ENCODE data around the gene ZNF556. TPM values are rescaled to one million over a fixed set of nuclear protein-coding genes. Genes with fewer than 3 reads are reported as not detected.

Gene ZNF556
- polyA plus RNA-seq, 3 donors = not detected

DNA sequence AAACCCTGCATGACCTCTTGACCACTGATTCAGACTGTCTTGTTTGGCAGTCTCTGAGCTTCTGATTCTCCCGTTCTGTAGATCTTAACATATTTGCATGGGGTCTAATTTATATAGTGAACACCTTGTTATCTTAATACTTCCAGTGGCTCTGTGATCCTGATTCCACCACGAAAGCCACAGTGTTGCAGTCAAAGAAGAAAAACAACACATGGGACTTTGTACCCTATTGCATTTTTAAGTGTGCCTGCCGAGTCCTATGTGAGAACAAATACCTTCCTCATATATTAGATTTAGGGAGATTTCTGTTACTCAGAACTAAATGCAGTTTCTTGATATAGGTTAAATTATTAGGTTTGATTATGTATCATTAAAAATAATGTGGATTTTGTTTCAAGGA is 12.3 kb upstream of the ZNF556 start:
- WGBS (ENCODE audit: insufficient coverage) = no CpG with 5 or more reads among the region's 3 CpGs
- TF ChIP-seq, protein P1, sequence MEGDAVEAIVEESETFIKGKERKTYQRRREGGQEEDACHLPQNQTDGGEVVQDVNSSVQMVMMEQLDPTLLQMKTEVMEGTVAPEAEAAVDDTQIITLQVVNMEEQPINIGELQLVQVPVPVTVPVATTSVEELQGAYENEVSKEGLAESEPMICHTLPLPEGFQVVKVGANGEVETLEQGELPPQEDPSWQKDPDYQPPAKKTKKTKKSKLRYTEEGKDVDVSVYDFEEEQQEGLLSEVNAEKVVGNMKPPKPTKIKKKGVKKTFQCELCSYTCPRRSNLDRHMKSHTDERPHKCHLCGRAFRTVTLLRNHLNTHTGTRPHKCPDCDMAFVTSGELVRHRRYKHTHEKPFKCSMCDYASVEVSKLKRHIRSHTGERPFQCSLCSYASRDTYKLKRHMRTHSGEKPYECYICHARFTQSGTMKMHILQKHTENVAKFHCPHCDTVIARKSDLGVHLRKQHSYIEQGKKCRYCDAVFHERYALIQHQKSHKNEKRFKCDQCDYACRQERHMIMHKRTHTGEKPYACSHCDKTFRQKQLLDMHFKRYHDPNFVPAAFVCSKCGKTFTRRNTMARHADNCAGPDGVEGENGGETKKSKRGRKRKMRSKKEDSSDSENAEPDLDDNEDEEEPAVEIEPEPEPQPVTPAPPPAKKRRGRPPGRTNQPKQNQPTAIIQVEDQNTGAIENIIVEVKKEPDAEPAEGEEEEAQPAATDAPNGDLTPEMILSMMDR (IDR thresholded peaks at IDR 0.05) = no peak
- Histone ChIP-seq H3K27me3 (ENCODE audit: control insufficient read depth in 2 of 2, insufficient read depth in 2 of 2, low read length in 2 of 2) (no peaks in the 10 kb centered on the region), H3K4me2 (replicated peaks; ENCODE audit: extremely low read depth, low read length, poor library complexity, severe bottlenecking) (no peak overlapping the region), H3K79me2 (ENCODE audit: insufficient read depth, low read length) (no peaks in the 10 kb centered on the region), H3K9ac (ENCODE audit: insufficient read depth, low read length, poor library complexity, severe bottlenecking) (no peak overlapping the region), H3K4me1 (ENCODE audit: control insufficient read depth in 1 of 2, insufficient read depth in 2 of 2, low read length in 2 of 2) (peaks cover 7% of the 10 kb centered on the region in 2 donors), H3K27ac (ENCODE audit: low read depth in 1 of 2, low read length in 2 of 2) (no peak overlapping the region), H3K36me3 (replicated peaks in 1 of 2; ENCODE audit: control insufficient read depth in 1 of 2, insufficient read depth in 2 of 2, low read length in 2 of 2) (peaks cover 34 to 49% of the 10 kb centered on the region in 2 donors), H2AFZ (ENCODE audit: insufficient read depth, low read depth, low read length, poor library complexity, severe bottlenecking) (no peak overlapping the region), H4K20me1 (ENCODE audit: insufficient read depth, low read length) (no peaks in the 10 kb centered on the region), H3K9me3 (replicated peaks in 1 of 2; ENCODE audit: control insufficient read depth in 1 of 2, insufficient read depth in 1 of 2, low read length in 2 of 2) (peaks cover 73 to 99% of the 10 kb centered on the region in 2 donors), H3K4me3 (replicated peaks in 1 of 3; ENCODE audit: low read depth in 2 of 3, low read length in 3 of 3) (no peak overlapping the region)
- no peak overlapping the region for H3K4me3 Mint-ChIP-seq
- no peak overlapping the region for H3K27ac Mint-ChIP-seq
- H3K9me3 Mint-ChIP-seq = peaks cover 73 to 98% (median 93%) of the 10 kb centered on the region in 7 donors
- peaks cover 36 to 51% of the 10 kb centered on the region in 2 donors for H3K36me3 Mint-ChIP-seq
- peaks cover 8% of the 10 kb centered on the region for H3K4me1 Mint-ChIP-seq
- intact Hi-C loops (cut with micrococcal nuclease) = no loop called here
- no peak for DNase-seq
- H3K27me3 Mint-ChIP-seq (ENCODE audit: low read depth in 3 of 3) = peaks cover 0 to 4% (median 0%) of the 10 kb centered on the region in 3 donors

- no peak for DNase-seq
- no peaks in the 10 kb centered on the region for H3K27me3 ChIP-seq (ENCODE audit: control insufficient read depth in 2 of 2, insufficient read depth in 2 of 2, low read length in 2 of 2)
Observed at GRCh38 chr19:2856457-2857050, 10.6 kb upstream of the ZNF556 start.

More at GRCh38 chr19:2856457-2857050, 10.6 kb upstream of the ZNF556 start:
- H3K36me3 Mint-ChIP-seq = peaks cover 22 to 34% of the 10 kb centered on the region in 2 donors
- H4K20me1 ChIP-seq (ENCODE audit: insufficient read depth, low read length) = no peaks in the 10 kb centered on the region
- peaks cover 0 to 4% (median 0%) of the 10 kb centered on the region in 3 donors for H3K27me3 Mint-ChIP-seq (ENCODE audit: low read depth in 3 of 3)
- H2AFZ ChIP-seq (ENCODE audit: insufficient read depth, low read depth, low read length, poor library complexity, severe bottlenecking) = no peak overlapping the region
- H3K4me2 ChIP-seq (replicated peaks; ENCODE audit: extremely low read depth, low read length, poor library complexity, severe bottlenecking) = no peak overlapping the region
- H3K27ac ChIP-seq (ENCODE audit: low read depth in 1 of 2, low read length in 2 of 2) = no peak overlapping the region
- no peaks in the 10 kb centered on the region for H3K4me1 Mint-ChIP-seq
- H3K79me2 ChIP-seq (ENCODE audit: insufficient read depth, low read length) = no peaks in the 10 kb centered on the region
- peaks cover 22 to 34% of the 10 kb centered on the region in 2 donors for H3K36me3 ChIP-seq (replicated peaks in 1 of 2; ENCODE audit: control insufficient read depth in 1 of 2, insufficient read depth in 2 of 2, low read length in 2 of 2)
- TF ChIP-seq, protein P1 (IDR thresholded peaks at IDR 0.05) = no peak
- H3K4me3 ChIP-seq (replicated peaks in 1 of 3; ENCODE audit: low read depth in 2 of 3, low read length in 3 of 3) = no peak overlapping the region
- intact Hi-C loops (cut with micrococcal nuclease) = no loop called here
- H3K9ac ChIP-seq (ENCODE audit: insufficient read depth, low read length, poor library complexity, severe bottlenecking) = no peak overlapping the region
- H3K9me3 ChIP-seq (replicated peaks in 1 of 2; ENCODE audit: control insufficient read depth in 1 of 2, insufficient read depth in 1 of 2, low read length in 2 of 2) = peaks cover 61 to 83% of the 10 kb centered on the region in 2 donors
- peaks cover 61 to 90% (median 80%) of the 10 kb centered on the region in 7 donors for H3K9me3 Mint-ChIP-seq
- H3K27ac Mint-ChIP-seq = no peak overlapping the region
- 100% methylated on average over 1 of the region's 5 CpGs for WGBS (ENCODE audit: insufficient coverage)
- H3K4me3 Mint-ChIP-seq = no peak overlapping the region
- H3K4me1 ChIP-seq (ENCODE audit: control insufficient read depth in 1 of 2, insufficient read depth in 2 of 2, low read length in 2 of 2) = no peaks in the 10 kb centered on the region

Data from CD14-positive monocyte (primary cell).